OCI-LY3 (cell line): Measurements from ENCODE around the gene UCN3.

Experiments used
- EZH2phosphoT487 ChIP-seq: fragments of 200-600 bp; shearing (Covaris generic); IDR thresholded peaks from 2 replicates; pipeline ENCODE4 v1.6.1; 2018; ENCODE audit warnings: antibody characterized with exemption, mixed run types, low read depth
- TF ChIP-seq, protein P1 (sequence below): fragments of 200-600, 300-600 bp; sonication (generic); IDR thresholded peaks from 2 replicates; pipeline ENCODE4 v1.5.1; 2014; ENCODE audit warnings: antibody characterized with exemption, low read length, low read depth

DNA sequence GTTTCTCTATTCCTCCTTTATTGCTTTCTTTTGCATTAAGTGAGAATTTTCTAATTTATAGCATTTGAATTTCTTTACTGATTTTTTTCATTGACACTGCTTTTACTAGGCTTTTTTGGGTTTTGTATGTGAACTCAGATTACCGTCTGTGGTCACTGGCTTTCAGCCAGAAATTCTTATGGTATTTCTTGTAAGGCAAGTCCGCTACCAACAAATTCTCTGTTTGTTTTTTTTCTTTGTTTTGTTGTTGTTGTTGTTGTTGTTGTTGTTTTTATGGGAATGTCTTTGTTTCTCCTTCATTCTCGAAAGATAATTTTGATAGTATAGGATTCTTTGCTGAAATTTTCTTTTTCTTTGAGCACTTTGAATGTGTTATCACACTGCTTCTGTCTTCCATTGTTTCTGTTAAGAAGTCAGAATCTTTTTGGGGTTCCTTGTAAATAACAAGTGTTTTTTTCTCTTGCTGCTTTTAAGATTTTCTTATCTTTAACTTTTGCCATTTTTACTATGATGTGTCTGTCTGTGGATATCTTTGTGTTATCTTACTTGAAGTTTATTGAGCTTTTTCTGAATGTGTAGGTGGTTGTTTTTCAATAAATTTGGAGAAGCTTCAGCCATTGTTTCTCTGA lies 54.8 kb downstream of the UCN3 start:
- TF ChIP-seq, protein P1, sequence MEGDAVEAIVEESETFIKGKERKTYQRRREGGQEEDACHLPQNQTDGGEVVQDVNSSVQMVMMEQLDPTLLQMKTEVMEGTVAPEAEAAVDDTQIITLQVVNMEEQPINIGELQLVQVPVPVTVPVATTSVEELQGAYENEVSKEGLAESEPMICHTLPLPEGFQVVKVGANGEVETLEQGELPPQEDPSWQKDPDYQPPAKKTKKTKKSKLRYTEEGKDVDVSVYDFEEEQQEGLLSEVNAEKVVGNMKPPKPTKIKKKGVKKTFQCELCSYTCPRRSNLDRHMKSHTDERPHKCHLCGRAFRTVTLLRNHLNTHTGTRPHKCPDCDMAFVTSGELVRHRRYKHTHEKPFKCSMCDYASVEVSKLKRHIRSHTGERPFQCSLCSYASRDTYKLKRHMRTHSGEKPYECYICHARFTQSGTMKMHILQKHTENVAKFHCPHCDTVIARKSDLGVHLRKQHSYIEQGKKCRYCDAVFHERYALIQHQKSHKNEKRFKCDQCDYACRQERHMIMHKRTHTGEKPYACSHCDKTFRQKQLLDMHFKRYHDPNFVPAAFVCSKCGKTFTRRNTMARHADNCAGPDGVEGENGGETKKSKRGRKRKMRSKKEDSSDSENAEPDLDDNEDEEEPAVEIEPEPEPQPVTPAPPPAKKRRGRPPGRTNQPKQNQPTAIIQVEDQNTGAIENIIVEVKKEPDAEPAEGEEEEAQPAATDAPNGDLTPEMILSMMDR, result no peak
- TF ChIP-seq EZH2phosphoT487, result no peak
